Kidney (tissue), 14 donors: ENCODE results near the gene MAG. TPM values are rescaled to one million over a fixed set of nuclear protein-coding genes. Genes with fewer than 3 reads are reported as not detected.

Experiments used
- DNase-seq, 5 donors: peaks; one replicate each; pipeline ENCODE4 v3.0.0-alpha.2; 2013 to 2020
- FAIRE-seq: peaks from 2 replicates; lab custom pipeline; 2012; peaks lifted over from hg19 to GRCh38; lab: Jason Lieb, UNC
- H3K27ac ChIP-seq, 2 donors: one replicate each; pipeline ENCODE4 v1.7.0; 2013; ENCODE audit warnings: low read depth in 2 of 2, low read length in 2 of 2, inconsistent platforms in 1 of 2
- H3K27me3 ChIP-seq: one replicate; pipeline ENCODE4 v1.7.1; 2013; ENCODE audit warnings: low read length, inconsistent platforms; ENCODE audit not compliant: control insufficient read depth, insufficient read depth
- H3K36me3 ChIP-seq, 3 donors: one replicate each; pipeline versions ENCODE4 v1.7.0 to v1.7.1; 2013; ENCODE audit warnings: low read length in 3 of 3, control low read depth in 1 of 3, inconsistent platforms in 1 of 3; ENCODE audit not compliant: insufficient read depth in 3 of 3, control insufficient read depth in 2 of 3
- H3K4me1 ChIP-seq, 3 donors: one replicate each; pipeline versions ENCODE4 v1.7.0 to v1.7.1; 2013; ENCODE audit warnings: low read length in 3 of 3, inconsistent platforms in 1 of 3, low read depth in 1 of 3; ENCODE audit not compliant: control insufficient read depth in 2 of 3, insufficient read depth in 2 of 3
- H3K4me3 ChIP-seq, 3 donors: one replicate each; pipeline versions ENCODE4 v1.7.0 to v1.8.1; 2013; ENCODE audit warnings: low read length in 3 of 3, control low read depth in 1 of 3, inconsistent platforms in 1 of 3
- H3K9ac ChIP-seq, 3 donors: one replicate each; pipeline versions ENCODE4 v1.7.0 to v1.7.1; 2013; ENCODE audit warnings: low read length in 3 of 3, control low read depth in 1 of 3, inconsistent platforms in 1 of 3
- H3K9me3 ChIP-seq, 3 donors: one replicate each; pipeline versions ENCODE4 v1.7.0 to v1.7.1; 2013; ENCODE audit warnings: low read length in 3 of 3, control low read depth in 1 of 3, inconsistent platforms in 1 of 3; ENCODE audit not compliant: control insufficient read depth in 2 of 3, insufficient read depth in 1 of 3
- CTCF ChIP-seq: IDR thresholded peaks from 3 replicates; pipeline ENCODE4 v1.5.1; 2012; ENCODE audit warnings: mild to moderate bottlenecking, moderate library complexity, borderline replicate concordance; ENCODE audit not compliant: insufficient read depth; ENCODE audit errors: extremely low read depth
- intact Hi-C: fragments of 100-400 bp; cut with DNase I; formaldehyde crosslinking; loops from one replicate; pipeline ENCODE4 v1.11.1; 2022
- polyA plus RNA-seq: library from polyadenylated mRNA; stranded (reverse); fragments of 350-450 nt; fragmentation: Illumina TruSeq; extraction: RNeasy Lipid Tissue Mini Kit (QIAGEN cat#74804); gene quantifications from one replicate; pipeline ENCODE4 v1.2.3, GENCODE V29; 2014; ENCODE audit warnings: low read depth, low replicate concordance; ENCODE audit not compliant: insufficient read depth
- total RNA-seq: library from RNA; stranded (reverse); fragmentation: NEBNext Ultra II Directional; extraction: Animal tissue kit (Norgen Biotek cat#: 25700); gene quantifications from one replicate; pipeline ENCODE4 v1.2.1, GENCODE V29; 2021
- donor health status: control.
- donor health status: control.
- donor health status: control.
- donor health status: control.
- donor health status: control.
- donor health status: DM: yes; HTN: yes; CAD: no.
- donor health status: Normal renal cell carcinoma (clear cell type).

Gene MAG
- total and polyA plus RNA-seq, 2 donors from 2014 or later, result 0.41 to 1.1 TPM

GRCh38 chr19:35265126-35265899 is 26.6 kb upstream of the MAG start:
- Histone ChIP-seq H3K27me3 (no peaks in the 10 kb centered on the region), H3K36me3 (peaks cover 0 to 2% (median 2%) of the 10 kb centered on the region in 3 donors), H3K27ac (peak overlapping the region in 1 of 2 donors; percentile 42), H3K4me1 (peaks cover 0 to 14% (median 5%) of the 10 kb centered on the region in 3 donors), H3K9me3 (no peaks in the 10 kb centered on the region), H3K4me3 (no peak overlapping the region), H3K9ac (peak overlapping the region in 1 of 3 donors; percentile 34)
- FAIRE-seq, result no peak
- TF ChIP-seq CTCF, result no peak
- DNase-seq, result peak in 3 of 5 donors; percentile 7 to 56 (median 41)
- intact Hi-C loops, result no loop called here

GRCh38 chr19:35265900-35266519 is 26.0 kb upstream of the MAG start:
- H3K27ac ChIP-seq, result no peak overlapping the region

GRCh38 chr19:35266520-35267352 is 25.2 kb upstream of the MAG start:
- no peak for FAIRE-seq

More at GRCh38 chr19:35265900-35266519, 26.0 kb upstream of the MAG start:
- no peak for TF ChIP-seq CTCF
- Histone ChIP-seq H3K9ac (peak overlapping the region in 1 of 3 donors; percentile 93), H3K4me1 (peaks cover 0 to 17% (median 6%) of the 10 kb centered on the region in 3 donors), H3K4me3 (no peak overlapping the region), H3K9me3 (no peaks in the 10 kb centered on the region), H3K36me3 (peaks cover 3 to 8% (median 3%) of the 10 kb centered on the region in 3 donors), H3K27me3 (no peaks in the 10 kb centered on the region)
- DNase-seq, result peak in 1 of 5 donors; percentile 56
- intact Hi-C loops, result no loop called here
- FAIRE-seq, result no peak

More at GRCh38 chr19:35266520-35267352, 25.2 kb upstream of the MAG start:
- TF ChIP-seq CTCF, result no peak
- Histone ChIP-seq H3K4me3 (peak overlapping the region; percentile 68 to 84 (median 84)), H3K27me3 (no peaks in the 10 kb centered on the region), H3K27ac (peak overlapping the region; percentile 83 to 92), H3K36me3 (peaks cover 7 to 15% (median 8%) of the 10 kb centered on the region in 3 donors), H3K9me3 (no peaks in the 10 kb centered on the region), H3K9ac (peak overlapping the region in 2 of 3 donors; percentile 90 to 93), H3K4me1 (peaks cover 0 to 17% (median 6%) of the 10 kb centered on the region in 3 donors)
- intact Hi-C loops, result no loop called here
- DNase-seq, result peak in 3 of 5 donors; percentile 14 to 80 (median 80)
